ENCODE results near the gene CEL. TPM values are rescaled to one million over a fixed set of nuclear protein-coding genes. Genes with fewer than 3 reads are reported as not detected.
A peak's percentile ranks its signal among the peaks of the same experiment; 100 is the strongest.

Gene CEL
- total and polyA plus RNA-seq, 4 donors = 1.5 to 4.5 (median 3.8) TPM

- no peak for DNase-seq
- H3K27ac ChIP-seq (ENCODE audit: low read depth in 1 of 2, low read length in 2 of 2) = no peak overlapping the region
- H3K4me1 ChIP-seq (ENCODE audit: control insufficient read depth in 1 of 2, insufficient read depth in 2 of 2, low read length in 2 of 2) = no peaks in the 10 kb centered on the region
- no peak overlapping the region for H3K4me3 ChIP-seq (ENCODE audit: low read length in 2 of 2)
- ATAC-seq (ENCODE audit: low FRiP score) = no peak
- no peaks in the 10 kb centered on the region for H3K27me3 ChIP-seq (ENCODE audit: control insufficient read depth in 1 of 2, insufficient read depth in 2 of 2, low read length in 1 of 2)
- H3K36me3 ChIP-seq (ENCODE audit: control insufficient read depth in 1 of 2, insufficient read depth in 2 of 2, low read length in 1 of 2) = peaks cover 0 to 7% of the 10 kb centered on the region in 2 donors
- no peaks in the 10 kb centered on the region for H3K9me3 ChIP-seq (ENCODE audit: control insufficient read depth, low read length)
- intact Hi-C loops (cut with DNase I) = no loop called here
- WGBS, 2 donors = 83 to 86% methylated on average over 10 of the region's 10 CpGs
Measured at GRCh38 chr9:133050781-133051180, 11.0 kb upstream of the CEL start.

- intact Hi-C loops (cut with DNase I) = no loop called here
- no peaks in the 10 kb centered on the region for H3K9me3 ChIP-seq (ENCODE audit: control insufficient read depth, low read length)
- 93 to 95% methylated on average over 20 of the region's 20 CpGs for WGBS, 2 donors
- H3K27ac ChIP-seq (ENCODE audit: low read depth in 1 of 2, low read length in 2 of 2) = no peak overlapping the region
- H3K36me3 ChIP-seq (ENCODE audit: control insufficient read depth in 1 of 2, insufficient read depth in 2 of 2, low read length in 1 of 2) = peaks cover 0 to 7% of the 10 kb centered on the region in 2 donors
- no peak overlapping the region for H3K4me3 ChIP-seq (ENCODE audit: low read length in 2 of 2)
- peak in 1 of 2 donors; percentile 57 for DNase-seq
- H3K4me1 ChIP-seq (ENCODE audit: control insufficient read depth in 1 of 2, insufficient read depth in 2 of 2, low read length in 2 of 2) = no peaks in the 10 kb centered on the region
- H3K27me3 ChIP-seq (ENCODE audit: control insufficient read depth in 1 of 2, insufficient read depth in 2 of 2, low read length in 1 of 2) = no peaks in the 10 kb centered on the region
- peak; percentile 34 for ATAC-seq (ENCODE audit: low FRiP score)
Measured at GRCh38 chr9:133051281-133051900, 10.4 kb upstream of the CEL start.

GRCh38 chr9:133051966-133052539 lies 9.7 kb upstream of the CEL start:
- no peak overlapping the region for H3K27ac ChIP-seq (ENCODE audit: low read depth in 1 of 2, low read length in 2 of 2)
- H3K4me1 ChIP-seq (ENCODE audit: control insufficient read depth in 1 of 2, insufficient read depth in 2 of 2, low read length in 2 of 2) = no peaks in the 10 kb centered on the region
- intact Hi-C loops (cut with DNase I) = no loop called here
- no peak overlapping the region for H3K4me3 ChIP-seq (ENCODE audit: low read length in 2 of 2)
- no peaks in the 10 kb centered on the region for H3K27me3 ChIP-seq (ENCODE audit: control insufficient read depth in 1 of 2, insufficient read depth in 2 of 2, low read length in 1 of 2)
- no peak for ATAC-seq (ENCODE audit: low FRiP score)
- 91 to 93% methylated on average over 9 of the region's 9 CpGs for WGBS, 2 donors
- peak in 1 of 2 donors; percentile 42 for DNase-seq
- peaks cover 0 to 5% of the 10 kb centered on the region in 2 donors for H3K36me3 ChIP-seq (ENCODE audit: control insufficient read depth in 1 of 2, insufficient read depth in 2 of 2, low read length in 1 of 2)
- no peaks in the 10 kb centered on the region for H3K9me3 ChIP-seq (ENCODE audit: control insufficient read depth, low read length)

- H3K27ac ChIP-seq (ENCODE audit: low read depth in 1 of 2, low read length in 2 of 2) = no peak overlapping the region
- 74 to 78% methylated on average over 24 of the region's 24 CpGs for WGBS, 2 donors
- H3K4me1 ChIP-seq (ENCODE audit: control insufficient read depth in 1 of 2, insufficient read depth in 2 of 2, low read length in 2 of 2) = no peaks in the 10 kb centered on the region
- intact Hi-C loops (cut with DNase I) = no loop called here
- no peaks in the 10 kb centered on the region for H3K27me3 ChIP-seq (ENCODE audit: control insufficient read depth in 1 of 2, insufficient read depth in 2 of 2, low read length in 1 of 2)
- peak in 1 of 2 donors; percentile 74 for DNase-seq
- no peak overlapping the region for H3K4me3 ChIP-seq (ENCODE audit: low read length in 2 of 2)
- ATAC-seq (ENCODE audit: low FRiP score) = no peak
- no peaks in the 10 kb centered on the region for H3K9me3 ChIP-seq (ENCODE audit: control insufficient read depth, low read length)
- peaks cover 0 to 1% of the 10 kb centered on the region in 2 donors for H3K36me3 ChIP-seq (ENCODE audit: control insufficient read depth in 1 of 2, insufficient read depth in 2 of 2, low read length in 1 of 2)
Measured at GRCh38 chr9:133054194-133054890, 7.4 kb upstream of the CEL start.

- no peak overlapping the region for H3K27ac ChIP-seq (ENCODE audit: low read depth in 1 of 2, low read length in 2 of 2)
- intact Hi-C loops (cut with DNase I) = no loop called here
- no peak overlapping the region for H3K4me3 ChIP-seq (ENCODE audit: low read length in 2 of 2)
- peaks cover 0 to 1% of the 10 kb centered on the region in 2 donors for H3K36me3 ChIP-seq (ENCODE audit: control insufficient read depth in 1 of 2, insufficient read depth in 2 of 2, low read length in 1 of 2)
- no peaks in the 10 kb centered on the region for H3K27me3 ChIP-seq (ENCODE audit: control insufficient read depth in 1 of 2, insufficient read depth in 2 of 2, low read length in 1 of 2)
- WGBS, 2 donors = 21 to 37% methylated on average over 16 of the region's 16 CpGs
- no peaks in the 10 kb centered on the region for H3K4me1 ChIP-seq (ENCODE audit: control insufficient read depth in 1 of 2, insufficient read depth in 2 of 2, low read length in 2 of 2)
- ATAC-seq (ENCODE audit: low FRiP score) (no peak), DNase-seq (peak in 1 of 2 donors; percentile 75)
- H3K9me3 ChIP-seq (ENCODE audit: control insufficient read depth, low read length) = no peaks in the 10 kb centered on the region
Measured at GRCh38 chr9:133054966-133055365, 6.8 kb upstream of the CEL start.

GRCh38 chr9:133055788-133056420 lies 5.9 kb upstream of the CEL start:
- Histone ChIP-seq H3K4me3 (ENCODE audit: low read length in 2 of 2) (no peak overlapping the region), H3K27ac (ENCODE audit: low read depth in 1 of 2, low read length in 2 of 2) (no peak overlapping the region), H3K4me1 (ENCODE audit: control insufficient read depth in 1 of 2, insufficient read depth in 2 of 2, low read length in 2 of 2) (no peaks in the 10 kb centered on the region), H3K27me3 (ENCODE audit: control insufficient read depth in 1 of 2, insufficient read depth in 2 of 2, low read length in 1 of 2) (no peaks in the 10 kb centered on the region), H3K9me3 (ENCODE audit: control insufficient read depth, low read length) (no peaks in the 10 kb centered on the region), H3K36me3 (ENCODE audit: control insufficient read depth in 1 of 2, insufficient read depth in 2 of 2, low read length in 1 of 2) (no peaks in the 10 kb centered on the region)
- WGBS, 2 donors = 92 to 94% methylated on average over 17 of the region's 17 CpGs
- DNase-seq = peak in 1 of 2 donors; percentile 57
- intact Hi-C loops (cut with DNase I) = no loop called here
- no peak for ATAC-seq (ENCODE audit: low FRiP score)

- intact Hi-C loops (cut with DNase I) = no loop called here
- Histone ChIP-seq H3K36me3 (ENCODE audit: control insufficient read depth in 1 of 2, insufficient read depth in 2 of 2, low read length in 1 of 2) (no peaks in the 10 kb centered on the region), H3K4me3 (ENCODE audit: low read length in 2 of 2) (no peak overlapping the region), H3K27ac (ENCODE audit: low read depth in 1 of 2, low read length in 2 of 2) (no peak overlapping the region), H3K4me1 (ENCODE audit: control insufficient read depth in 1 of 2, insufficient read depth in 2 of 2, low read length in 2 of 2) (no peaks in the 10 kb centered on the region), H3K27me3 (ENCODE audit: control insufficient read depth in 1 of 2, insufficient read depth in 2 of 2, low read length in 1 of 2) (no peaks in the 10 kb centered on the region), H3K9me3 (ENCODE audit: control insufficient read depth, low read length) (no peaks in the 10 kb centered on the region)
- WGBS, 2 donors = 92 to 93% methylated on average over 13 of the region's 13 CpGs
- no peak for ATAC-seq (ENCODE audit: low FRiP score)
- DNase-seq = peak in 1 of 2 donors; percentile 43
Measured at GRCh38 chr9:133056533-133056932, 5.2 kb upstream of the CEL start.

DNA sequence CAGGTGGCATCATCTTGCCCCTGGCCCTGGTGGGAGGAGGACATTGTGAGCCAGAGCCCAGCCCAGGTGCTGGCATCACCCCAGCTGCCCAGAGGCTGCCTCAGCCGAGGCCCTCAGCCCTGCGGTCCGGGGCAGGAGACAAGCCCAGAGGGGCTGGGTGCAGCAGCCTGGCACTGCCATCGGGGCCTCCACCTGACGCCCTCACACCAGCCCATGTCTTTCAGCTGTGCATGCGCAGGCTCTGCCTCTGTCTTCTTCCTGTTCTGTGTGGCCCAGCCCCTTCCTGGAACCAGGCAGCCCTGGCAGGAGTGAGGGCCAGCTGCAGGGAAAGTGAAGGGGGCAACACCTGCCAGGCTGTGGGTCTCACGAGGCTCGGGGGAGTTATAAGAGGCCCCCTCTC lies 4.8 kb upstream of the CEL start:
- H3K27me3 ChIP-seq (ENCODE audit: control insufficient read depth in 1 of 2, insufficient read depth in 2 of 2, low read length in 1 of 2) = no peaks in the 10 kb centered on the region
- no peak overlapping the region for H3K27ac ChIP-seq (ENCODE audit: low read depth in 1 of 2, low read length in 2 of 2)
- DNase-seq (peak in 1 of 2 donors; percentile 60), ATAC-seq (ENCODE audit: low FRiP score) (no peak)
- WGBS, 2 donors = 84 to 93% methylated on average over 7 to 8 of the region's 8 CpGs
- intact Hi-C loops (cut with DNase I) = no loop called here
- no peaks in the 10 kb centered on the region for H3K4me1 ChIP-seq (ENCODE audit: control insufficient read depth in 1 of 2, insufficient read depth in 2 of 2, low read length in 2 of 2)
- no peaks in the 10 kb centered on the region for H3K36me3 ChIP-seq (ENCODE audit: control insufficient read depth in 1 of 2, insufficient read depth in 2 of 2, low read length in 1 of 2)
- no peaks in the 10 kb centered on the region for H3K9me3 ChIP-seq (ENCODE audit: control insufficient read depth, low read length)
- no peak overlapping the region for H3K4me3 ChIP-seq (ENCODE audit: low read length in 2 of 2)
